Activated naive CD8-positive, alpha-beta T cell treated with anti-CD3 and anti-CD28 coated beads, Interleukin-2, amount 50 U/mL, for 24 hours (primary cell): ENCODE data around the gene DHX57.
A peak's percentile ranks its signal among the peaks of the same experiment; 100 is the strongest.
"Not testable (repeated sequence)": the region's sequence is repeated elsewhere in the genome, so short reads cannot be mapped to it uniquely, and the experiment has no call there.

Experiments
- ATAC-seq: fragments of 150-1000 bp; cut with Tn5 transposase; one replicate; pipeline ENCODE4 v1.10.0; 2021
- DNase-seq: peaks from one replicate; pipeline ENCODE4 v3.0.0; 2021
- H3K27ac Mint-ChIP-seq: one replicate; pipeline ENCODE4 v1.8.0; 2021; ENCODE audit warnings: mild to moderate bottlenecking, mixed read lengths
- H3K27me3 Mint-ChIP-seq: one replicate; pipeline ENCODE4 v1.8.0; 2021; ENCODE audit warnings: mixed read lengths
- H3K36me3 Mint-ChIP-seq: one replicate; pipeline ENCODE4 v1.8.0; 2021; ENCODE audit warnings: low read depth, mixed read lengths
- H3K4me1 Mint-ChIP-seq: one replicate; pipeline ENCODE4 v1.8.0; 2021; ENCODE audit warnings: mixed read lengths
- H3K4me3 Mint-ChIP-seq: one replicate; pipeline ENCODE4 v1.8.0; 2021; ENCODE audit warnings: mild to moderate bottlenecking, moderate library complexity, mixed read lengths
- H3K9me3 Mint-ChIP-seq: one replicate; pipeline ENCODE4 v1.8.0; 2021; ENCODE audit warnings: mixed read lengths

DHX57 gene

GRCh38 chr2:38797250-38797676, 78.5 kb downstream of the DHX57 start:
- Mint-ChIP-seq H3K36me3 (peaks cover 10% of the 10 kb centered on the region), H3K27me3 (no peaks in the 10 kb centered on the region), H3K9me3 (no peaks in the 10 kb centered on the region), H3K27ac (no peak overlapping the region), H3K4me3 (no peak overlapping the region), H3K4me1 (no peaks in the 10 kb centered on the region)
- DNase-seq (no peak), ATAC-seq (no peak)

DNA sequence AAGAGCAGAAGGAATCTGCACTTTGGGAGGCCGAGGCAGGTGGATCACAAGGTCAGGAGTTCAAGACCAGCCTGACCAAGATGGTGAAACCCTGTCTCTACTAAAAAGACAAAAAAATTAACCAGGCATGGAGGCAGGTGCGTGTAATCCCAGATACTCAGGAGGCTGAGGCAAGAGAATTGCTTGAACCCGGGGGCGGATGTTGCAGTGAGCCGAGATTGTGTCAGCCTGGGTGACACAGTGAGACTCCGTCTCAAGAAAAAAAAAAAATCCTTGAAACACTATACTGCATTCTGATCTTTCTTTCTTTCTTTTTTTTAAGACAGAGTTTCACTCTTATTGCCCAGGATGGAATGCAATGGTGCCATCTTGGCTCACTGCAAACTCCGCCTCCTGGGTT, 80.7 kb downstream of the DHX57 start:
- not testable (repeated sequence) for H3K36me3 Mint-ChIP-seq, ATAC-seq, DNase-seq, H3K4me3 Mint-ChIP-seq, H3K27ac Mint-ChIP-seq, H3K27me3 Mint-ChIP-seq, H3K9me3 Mint-ChIP-seq, H3K4me1 Mint-ChIP-seq

DNA sequence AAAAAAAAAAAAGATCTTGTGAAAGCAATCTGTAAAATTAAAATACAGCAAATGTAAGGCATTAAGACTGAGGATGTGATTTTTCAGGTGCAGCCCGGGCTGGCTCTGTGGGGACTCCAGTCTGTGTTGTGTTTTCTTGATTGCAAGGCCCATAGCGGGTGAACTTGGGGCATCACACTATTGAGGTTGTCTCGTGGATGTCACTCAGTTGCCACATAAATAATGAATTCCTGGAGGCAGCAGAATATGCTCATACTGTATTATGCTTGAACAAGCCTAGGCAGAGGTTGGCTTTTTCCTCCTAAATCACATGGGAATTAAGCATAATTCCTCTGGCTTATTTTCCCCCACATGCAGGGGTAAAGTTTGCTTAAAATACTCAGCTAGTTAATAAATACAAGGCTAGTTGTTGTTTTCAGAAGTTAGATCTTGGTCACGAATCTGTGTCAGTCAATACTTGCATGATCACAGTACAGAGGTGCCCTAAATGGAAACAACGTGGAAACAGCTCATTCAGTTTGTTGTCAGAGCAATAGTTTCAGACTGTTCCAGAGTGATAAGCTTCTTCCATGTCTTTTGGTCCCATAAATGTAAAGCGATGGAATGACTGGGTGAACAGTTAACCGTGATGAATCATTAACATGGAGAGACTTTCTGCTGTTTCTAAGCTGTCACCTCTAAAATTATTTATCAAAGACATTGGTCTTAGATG, 81.3 kb downstream of the DHX57 start:
- H3K27ac Mint-ChIP-seq: no peak overlapping the region
- H3K9me3 Mint-ChIP-seq: no peaks in the 10 kb centered on the region
- H3K4me3 Mint-ChIP-seq: no peak overlapping the region
- DNase-seq (no peak), ATAC-seq (no peak)
- no peaks in the 10 kb centered on the region for H3K4me1 Mint-ChIP-seq
- peaks cover 8% of the 10 kb centered on the region for H3K36me3 Mint-ChIP-seq
- H3K27me3 Mint-ChIP-seq: no peaks in the 10 kb centered on the region

- Mint-ChIP-seq H3K9me3 (no peaks in the 10 kb centered on the region), H3K27me3 (no peaks in the 10 kb centered on the region), H3K27ac (no peak overlapping the region), H3K4me1 (no peaks in the 10 kb centered on the region), H3K4me3 (no peak overlapping the region), H3K36me3 (peaks cover 8% of the 10 kb centered on the region)
- ATAC-seq (no peak), DNase-seq (no peak)
Measured at GRCh38 chr2:38793511-38793910, 82.2 kb downstream of the DHX57 start.

DNA sequence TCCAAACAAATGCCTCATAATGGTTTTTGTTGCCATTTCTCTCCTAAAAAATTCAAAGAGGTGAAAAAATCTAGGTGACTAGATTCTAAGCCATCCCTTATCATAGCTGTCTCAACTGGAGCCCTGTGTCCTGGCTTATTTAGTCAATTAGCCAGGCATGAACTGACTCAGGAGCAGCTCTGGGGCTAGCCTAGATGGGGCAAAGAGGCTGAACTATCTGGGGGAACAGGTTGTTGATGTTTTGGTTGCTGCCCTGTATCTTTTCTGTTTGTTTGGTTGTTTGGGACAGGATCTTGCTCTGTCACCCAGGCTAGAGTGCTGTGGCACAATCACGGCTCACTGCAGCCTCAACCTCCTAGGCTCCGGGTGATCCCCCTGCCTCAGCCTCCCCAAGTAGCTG, 83.0 kb downstream of the DHX57 start:
- no peak for ATAC-seq

GRCh38 chr2:38792321-38792720, 83.4 kb downstream of the DHX57 start:
- H3K4me1 Mint-ChIP-seq, H3K27me3 Mint-ChIP-seq, H3K27ac Mint-ChIP-seq, DNase-seq, H3K4me3 Mint-ChIP-seq, H3K36me3 Mint-ChIP-seq, ATAC-seq, H3K9me3 Mint-ChIP-seq: not testable (repeated sequence)

More for the DNA sequence above, 83.0 kb downstream of the DHX57 start:
- Mint-ChIP-seq H3K27me3 (no peaks in the 10 kb centered on the region), H3K9me3 (no peaks in the 10 kb centered on the region), H3K36me3 (peaks cover 4% of the 10 kb centered on the region), H3K4me3 (no peak overlapping the region), H3K4me1 (no peaks in the 10 kb centered on the region), H3K27ac (no peak overlapping the region)
- DNase-seq: no peak

DNA sequence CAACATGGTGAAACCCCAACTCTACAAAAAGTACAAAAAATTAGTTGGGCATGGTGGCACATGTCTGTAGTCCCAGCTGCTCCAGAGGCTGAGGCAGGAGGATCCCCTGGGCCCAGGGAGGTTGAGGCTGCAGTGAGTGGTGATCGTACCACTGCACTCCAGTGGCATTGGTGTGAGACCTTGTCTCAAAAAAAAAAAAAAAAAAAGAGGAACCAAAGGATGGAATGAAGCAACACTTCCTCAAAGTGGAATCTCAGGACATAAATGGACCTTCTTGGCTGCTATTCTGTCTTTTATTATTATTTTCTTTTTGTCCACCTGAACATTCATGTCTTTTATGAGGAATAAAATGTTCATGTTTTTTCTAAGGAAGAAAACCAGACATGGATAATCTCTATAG, 84.0 kb downstream of the DHX57 start:
- H3K27me3 Mint-ChIP-seq: no peaks in the 10 kb centered on the region
- DNase-seq (no peak), ATAC-seq (no peak)
- no peaks in the 10 kb centered on the region for H3K36me3 Mint-ChIP-seq
- H3K9me3 Mint-ChIP-seq: no peaks in the 10 kb centered on the region
- H3K4me1 Mint-ChIP-seq: no peaks in the 10 kb centered on the region
- H3K4me3 Mint-ChIP-seq: no peak overlapping the region
- H3K27ac Mint-ChIP-seq: no peak overlapping the region

GRCh38 chr2:38789691-38790090, 86.0 kb downstream of the DHX57 start:
- H3K9me3 Mint-ChIP-seq: no peaks in the 10 kb centered on the region
- H3K36me3 Mint-ChIP-seq: no peaks in the 10 kb centered on the region
- H3K27me3 Mint-ChIP-seq: no peaks in the 10 kb centered on the region

DNA sequence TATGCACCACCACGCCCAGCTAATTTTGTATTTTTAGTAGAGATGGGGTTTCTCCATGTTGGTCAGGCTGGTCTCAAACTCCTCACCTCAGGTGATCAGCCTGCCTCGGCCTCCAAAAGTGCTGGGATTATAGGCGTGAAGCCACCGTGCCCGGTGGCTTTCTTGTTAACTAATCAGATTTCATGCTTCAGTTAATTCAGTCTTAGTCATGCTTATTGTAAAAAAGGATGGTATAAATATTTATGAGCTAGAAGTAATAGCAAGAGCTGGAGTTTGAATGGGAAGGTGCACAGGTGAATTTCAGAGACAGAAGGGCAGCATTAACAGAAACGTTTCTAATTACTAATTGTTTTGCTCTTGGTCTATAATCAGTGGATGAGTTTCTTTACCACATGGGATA, 87.4 kb downstream of the DHX57 start:
- no peaks in the 10 kb centered on the region for H3K36me3 Mint-ChIP-seq
- no peak overlapping the region for H3K4me3 Mint-ChIP-seq
- no peaks in the 10 kb centered on the region for H3K9me3 Mint-ChIP-seq
- DNase-seq (no peak), ATAC-seq (no peak)
- H3K4me1 Mint-ChIP-seq: no peaks in the 10 kb centered on the region
- no peaks in the 10 kb centered on the region for H3K27me3 Mint-ChIP-seq
- H3K27ac Mint-ChIP-seq: no peak overlapping the region

More at GRCh38 chr2:38789691-38790090, 86.0 kb downstream of the DHX57 start:
- ATAC-seq: no peak
- Mint-ChIP-seq H3K27ac (no peak overlapping the region), H3K4me3 (no peak overlapping the region), H3K4me1 (no peaks in the 10 kb centered on the region)
- DNase-seq: no peak

DNA sequence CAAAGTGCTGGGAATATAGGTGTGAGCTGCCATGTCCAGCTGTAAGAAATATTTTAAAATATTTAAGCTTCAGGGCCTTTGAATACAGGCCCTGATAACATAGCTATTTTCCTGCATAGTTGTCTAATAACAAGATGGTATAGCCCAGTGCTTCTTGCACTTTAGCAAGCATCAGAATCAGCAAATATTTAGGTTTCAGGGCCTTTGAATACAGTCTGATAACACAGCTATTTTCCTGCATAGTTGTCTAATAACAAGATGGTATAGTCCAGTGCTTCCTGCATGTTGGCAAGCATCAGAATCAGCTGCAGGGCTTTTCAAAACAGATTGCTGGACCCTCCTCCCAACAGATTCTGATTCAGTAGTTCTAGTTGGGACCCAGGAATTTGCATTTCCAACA, 92.1 kb downstream of the DHX57 start:
- no peaks in the 10 kb centered on the region for H3K27me3 Mint-ChIP-seq
- H3K9me3 Mint-ChIP-seq: no peaks in the 10 kb centered on the region
- DNase-seq (no peak), ATAC-seq (no peak)
- H3K4me3 Mint-ChIP-seq: no peak overlapping the region
- peaks cover 9% of the 10 kb centered on the region for H3K4me1 Mint-ChIP-seq
- peaks cover 17% of the 10 kb centered on the region for H3K36me3 Mint-ChIP-seq
- no peak overlapping the region for H3K27ac Mint-ChIP-seq

DNA sequence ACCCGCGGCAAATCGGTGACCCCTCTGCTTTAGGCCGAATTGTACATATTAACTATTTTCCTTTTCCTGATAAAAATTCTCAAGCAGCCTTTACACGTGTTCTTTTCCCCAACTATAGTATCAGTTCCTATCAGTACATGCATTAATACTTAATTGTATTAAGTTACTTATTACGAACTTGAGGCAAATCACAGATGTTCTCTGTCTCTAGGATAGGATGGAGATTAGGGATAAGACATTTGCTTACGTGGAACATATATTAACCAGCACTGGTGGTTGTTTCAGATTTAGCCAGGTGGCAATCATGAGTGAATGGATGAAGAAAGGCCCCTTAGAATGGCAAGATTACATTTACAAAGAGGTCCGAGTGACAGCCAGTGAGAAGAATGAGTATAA, 97.0 kb downstream of the DHX57 start:
- Mint-ChIP-seq H3K4me1 (peaks cover 17% of the 10 kb centered on the region), H3K9me3 (no peaks in the 10 kb centered on the region), H3K4me3 (peak overlapping the region; percentile 100), H3K36me3 (peaks cover 23% of the 10 kb centered on the region), H3K27ac (peak overlapping the region; percentile 98), H3K27me3 (peaks cover 14% of the 10 kb centered on the region)
- DNase-seq (no peak), ATAC-seq (no peak)

DNA sequence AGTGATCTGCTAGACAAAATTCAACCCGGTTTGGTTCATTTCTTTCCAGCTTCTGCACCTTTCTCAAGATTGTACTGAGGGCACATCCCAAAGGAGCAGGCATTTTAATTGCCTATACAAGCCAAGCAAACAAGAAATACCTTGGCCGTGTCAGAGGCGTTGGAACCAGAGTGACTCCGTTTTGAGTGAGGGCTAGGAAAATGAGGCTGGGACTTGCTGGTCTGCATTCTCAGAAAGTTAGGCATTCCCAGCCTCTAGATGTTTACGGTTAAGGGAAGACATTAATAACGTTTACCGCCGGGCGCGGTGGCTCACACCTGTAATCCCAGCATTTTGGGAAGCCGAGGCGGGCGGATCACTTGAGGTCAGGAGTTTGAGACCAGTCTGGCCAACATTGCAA, 99.2 kb downstream of the DHX57 start:
- Mint-ChIP-seq H3K9me3 (no peaks in the 10 kb centered on the region), H3K27me3 (peaks cover 14% of the 10 kb centered on the region), H3K4me3 (peak overlapping the region; percentile 24), H3K36me3 (peaks cover 16% of the 10 kb centered on the region), H3K27ac (no peak overlapping the region), H3K4me1 (peaks cover 15% of the 10 kb centered on the region)
- ATAC-seq: no peak
- no peak for DNase-seq

- no peak for DNase-seq
- no peak for ATAC-seq
- H3K36me3 Mint-ChIP-seq: peaks cover 13% of the 10 kb centered on the region
- H3K27ac Mint-ChIP-seq: no peak overlapping the region
- peaks cover 14% of the 10 kb centered on the region for H3K27me3 Mint-ChIP-seq
- no peaks in the 10 kb centered on the region for H3K9me3 Mint-ChIP-seq
- no peak overlapping the region for H3K4me3 Mint-ChIP-seq
- H3K4me1 Mint-ChIP-seq: peaks cover 15% of the 10 kb centered on the region
Measured at GRCh38 chr2:38775921-38776225, 99.9 kb downstream of the DHX57 start.

DNA sequence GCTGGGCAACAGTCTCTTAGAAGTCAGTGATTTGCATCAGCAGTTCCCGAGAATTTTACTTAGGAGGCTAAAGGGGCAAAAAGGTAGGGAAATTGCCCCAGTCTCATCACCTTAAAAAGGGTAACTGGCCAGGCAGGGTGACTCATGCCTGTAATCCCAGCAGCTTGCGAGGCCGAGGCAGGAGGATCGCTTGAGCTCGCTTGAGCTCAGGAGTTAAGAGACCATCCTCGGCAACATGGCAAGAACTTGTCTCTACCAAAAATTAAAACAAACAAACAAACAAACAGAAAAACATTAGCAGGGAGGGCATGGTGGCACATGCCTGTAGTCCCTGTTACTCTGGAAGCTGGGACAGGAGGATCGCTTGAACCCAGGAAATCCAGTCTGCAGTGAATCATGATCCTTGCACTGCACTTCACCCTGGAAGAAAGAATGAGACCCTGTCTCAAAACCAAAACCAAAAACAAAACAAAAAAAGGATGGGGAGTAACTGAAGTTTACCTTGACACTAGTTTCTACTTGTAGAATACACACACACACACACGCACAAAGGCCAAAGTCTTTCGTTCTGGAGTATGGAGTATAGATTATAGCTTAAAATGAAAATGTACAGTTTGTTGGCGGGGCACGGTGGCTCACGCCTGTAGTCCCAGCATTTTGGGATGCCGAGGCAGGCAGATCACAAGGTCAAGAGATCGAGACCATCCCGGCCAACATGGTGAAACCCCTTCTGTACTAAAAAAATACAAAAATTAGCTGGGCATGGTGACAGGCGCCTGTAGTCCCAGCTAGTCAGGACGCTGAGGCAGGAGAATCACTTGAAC, 100.4 kb downstream of the DHX57 start:
- Mint-ChIP-seq H3K9me3 (no peaks in the 10 kb centered on the region), H3K27me3 (peaks cover 14% of the 10 kb centered on the region), H3K4me1 (peaks cover 15% of the 10 kb centered on the region), H3K4me3 (no peak overlapping the region), H3K27ac (no peak overlapping the region), H3K36me3 (peaks cover 8% of the 10 kb centered on the region)
- DNase-seq: no peak
- no peak for ATAC-seq

GRCh38 chr2:38771632-38772031, 104.1 kb downstream of the DHX57 start:
- Mint-ChIP-seq H3K27ac (no peak overlapping the region), H3K36me3 (no peaks in the 10 kb centered on the region), H3K9me3 (no peaks in the 10 kb centered on the region), H3K4me1 (no peaks in the 10 kb centered on the region), H3K4me3 (no peak overlapping the region), H3K27me3 (peaks cover 12% of the 10 kb centered on the region)
- ATAC-seq (no peak), DNase-seq (no peak)
